ENCODE results near the gene OR4D2.

DNA sequence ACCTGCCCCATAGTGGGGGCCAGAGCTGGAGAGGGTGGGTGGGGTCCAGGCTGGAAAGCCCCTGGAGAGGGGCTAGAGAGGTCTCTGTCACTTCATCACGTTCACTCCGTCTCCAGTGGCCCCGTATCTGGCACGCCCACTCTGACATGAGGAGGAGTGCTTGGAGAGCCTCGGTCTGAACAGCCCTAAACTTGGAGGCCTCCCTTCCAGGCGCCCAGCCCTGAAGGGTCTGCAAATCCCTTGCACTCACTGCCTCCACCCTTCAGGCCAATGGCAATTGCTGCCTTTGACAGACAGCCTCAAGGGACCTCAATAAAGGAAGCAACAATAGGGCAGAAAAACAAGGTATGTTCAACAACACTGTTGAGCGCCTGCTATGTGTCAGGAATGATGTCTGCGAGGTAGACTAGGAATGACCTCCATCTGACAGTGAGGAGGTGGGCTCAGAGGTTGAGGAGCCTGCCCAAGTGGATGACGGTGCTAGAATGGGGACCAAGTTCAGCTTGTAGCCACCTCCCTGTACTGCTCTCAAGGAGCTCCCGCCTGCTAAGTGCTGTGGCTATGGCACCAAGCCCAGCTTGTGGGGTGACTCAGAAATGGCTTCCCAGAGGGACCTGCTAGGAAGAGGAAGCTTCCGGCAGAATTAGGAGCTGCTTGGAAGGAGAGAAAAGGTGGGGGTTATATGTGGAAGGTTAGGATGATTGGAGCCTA is 22.8 kb downstream of the OR4D2 start:
- TF ChIP-seq, protein P1, sequence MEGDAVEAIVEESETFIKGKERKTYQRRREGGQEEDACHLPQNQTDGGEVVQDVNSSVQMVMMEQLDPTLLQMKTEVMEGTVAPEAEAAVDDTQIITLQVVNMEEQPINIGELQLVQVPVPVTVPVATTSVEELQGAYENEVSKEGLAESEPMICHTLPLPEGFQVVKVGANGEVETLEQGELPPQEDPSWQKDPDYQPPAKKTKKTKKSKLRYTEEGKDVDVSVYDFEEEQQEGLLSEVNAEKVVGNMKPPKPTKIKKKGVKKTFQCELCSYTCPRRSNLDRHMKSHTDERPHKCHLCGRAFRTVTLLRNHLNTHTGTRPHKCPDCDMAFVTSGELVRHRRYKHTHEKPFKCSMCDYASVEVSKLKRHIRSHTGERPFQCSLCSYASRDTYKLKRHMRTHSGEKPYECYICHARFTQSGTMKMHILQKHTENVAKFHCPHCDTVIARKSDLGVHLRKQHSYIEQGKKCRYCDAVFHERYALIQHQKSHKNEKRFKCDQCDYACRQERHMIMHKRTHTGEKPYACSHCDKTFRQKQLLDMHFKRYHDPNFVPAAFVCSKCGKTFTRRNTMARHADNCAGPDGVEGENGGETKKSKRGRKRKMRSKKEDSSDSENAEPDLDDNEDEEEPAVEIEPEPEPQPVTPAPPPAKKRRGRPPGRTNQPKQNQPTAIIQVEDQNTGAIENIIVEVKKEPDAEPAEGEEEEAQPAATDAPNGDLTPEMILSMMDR (IDR thresholded peaks at IDR 0.05): no peak
- no peak for TF ChIP-seq EZH2 (IDR thresholded peaks at IDR 0.05)

All from neural progenitor cell (in vitro differentiated cells).